Right hindlimb (tissue), 1 donor: ENCODE measurements around the gene AHNAK.
"Not testable (repeated sequence)": the region's sequence is repeated elsewhere in the genome, so short reads cannot be mapped to it uniquely, and the experiment has no call there.

ENCODE experiments used
- DNase-seq: peaks from one replicate; pipeline ENCODE4 v3.0.0-alpha.2; 2018

AHNAK gene

GRCh38 chr11:62532096-62532495, 14.5 kb downstream of the AHNAK start:
- no peak for DNase-seq

GRCh38 chr11:62516736-62517371, 29.8 kb downstream of the AHNAK start:
- DNase-seq: no peak

GRCh38 chr11:62514151-62514550, 32.5 kb downstream of the AHNAK start:
- DNase-seq: no peak

- DNase-seq: no peak
These were observed 33.0 kb downstream of the AHNAK start for GRCh38 chr11:62513626-62514025.

- no peak for DNase-seq
These were observed 33.6 kb downstream of the AHNAK start for GRCh38 chr11:62512961-62513360.

- peak; percentile 77 for DNase-seq
These were observed 38.1 kb downstream of the AHNAK start for GRCh38 chr11:62508336-62509058.

GRCh38 chr11:62507125-62507422, 39.5 kb downstream of the AHNAK start:
- DNase-seq: no peak

GRCh38 chr11:62506413-62507124, 40.0 kb downstream of the AHNAK start:
- no peak for DNase-seq

GRCh38 chr11:62505440-62506091, 41.0 kb downstream of the AHNAK start:
- DNase-seq: peak; percentile 44

- DNase-seq: peak; percentile 30
These were observed 41.6 kb downstream of the AHNAK start for GRCh38 chr11:62505059-62505439.

GRCh38 chr11:62504158-62504973, 42.2 kb downstream of the AHNAK start:
- no peak for DNase-seq

GRCh38 chr11:62502030-62502730, 44.4 kb downstream of the AHNAK start:
- no peak for DNase-seq

GRCh38 chr11:62501432-62501891, 45.1 kb downstream of the AHNAK start:
- DNase-seq: peak; percentile 53

GRCh38 chr11:62500650-62501030, 46.0 kb downstream of the AHNAK start:
- no peak for DNase-seq

GRCh38 chr11:62499944-62500649, 46.5 kb downstream of the AHNAK start:
- DNase-seq: no peak

GRCh38 chr11:62499311-62499943, 47.2 kb downstream of the AHNAK start:
- DNase-seq: not testable (repeated sequence)

- no peak for DNase-seq
These were observed 47.9 kb downstream of the AHNAK start for GRCh38 chr11:62498492-62499286.

- DNase-seq: no peak
These were observed 48.6 kb downstream of the AHNAK start for GRCh38 chr11:62498031-62498430.

- DNase-seq: no peak
These were observed 49.3 kb downstream of the AHNAK start for GRCh38 chr11:62497132-62497801.
